Tibial nerve (tissue), 4 donors: Measurements from ENCODE around the gene CFAP410.

Experiments
- EP300 ChIP-seq, 2 donors: sonication (generic); formaldehyde crosslinking; IDR thresholded peaks; one replicate each; pipeline ENCODE4 v1.6.1; 2017; ENCODE audit warnings: antibody characterized with exemption in 2 of 2, mild to moderate bottlenecking in 1 of 2
- POLR2A ChIP-seq, 2 donors: fragments of 450-650 bp; IDR thresholded peaks; one replicate each; pipeline ENCODE4 v1.6.1; 2017; ENCODE audit warnings: antibody characterized with exemption in 2 of 2, mild to moderate bottlenecking in 2 of 2, moderate library complexity in 2 of 2
- TF ChIP-seq, protein P1 (sequence below), 5 experiments: fragments of 200-600 bp in 3 of 5; fragments of 450-650 bp in 2 of 5; sonication (generic) in 3 of 5; IDR thresholded peaks; one replicate each; pipeline ENCODE4 v1.5.1; 2016 to 2019; ENCODE audit warnings: antibody characterized with exemption in 5 of 5, mild to moderate bottlenecking in 3 of 5, moderate library complexity in 2 of 5

DNA sequence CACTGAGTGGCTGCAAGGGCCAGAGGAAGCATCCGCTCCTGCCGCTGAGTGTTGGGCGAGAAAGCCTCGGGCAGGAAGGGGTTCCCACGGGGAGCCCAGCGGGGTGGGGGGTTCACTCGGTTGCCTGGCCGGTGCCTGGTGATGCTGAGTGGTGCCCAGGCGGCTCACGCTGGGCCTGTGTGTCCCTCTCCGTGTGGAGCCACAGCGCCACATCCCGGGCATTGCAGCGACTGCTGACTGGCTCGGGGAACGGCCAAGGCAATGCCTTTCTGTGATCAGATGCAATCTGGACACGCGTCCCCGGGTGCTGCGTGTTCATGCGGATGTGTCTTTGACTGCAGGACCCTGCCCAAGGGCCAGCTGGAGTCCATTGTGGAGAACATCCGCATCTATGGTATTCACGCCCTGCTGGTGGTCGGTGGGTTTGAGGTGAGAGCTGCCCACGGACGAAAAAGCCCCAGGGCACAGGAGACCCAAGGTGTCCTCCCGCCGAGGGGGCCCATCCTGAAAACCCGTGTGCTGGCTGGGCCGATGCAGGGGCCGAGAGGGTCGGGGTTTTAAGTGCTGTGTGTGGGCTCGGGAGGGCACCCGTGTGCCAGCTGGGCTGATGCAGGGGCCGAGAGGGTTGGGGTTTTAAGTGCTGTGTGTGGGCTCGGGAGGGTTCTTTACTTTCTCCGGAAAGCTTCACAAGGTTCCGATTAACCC lies 16.4 kb downstream of the CFAP410 start:
- TF ChIP-seq, protein P1, sequence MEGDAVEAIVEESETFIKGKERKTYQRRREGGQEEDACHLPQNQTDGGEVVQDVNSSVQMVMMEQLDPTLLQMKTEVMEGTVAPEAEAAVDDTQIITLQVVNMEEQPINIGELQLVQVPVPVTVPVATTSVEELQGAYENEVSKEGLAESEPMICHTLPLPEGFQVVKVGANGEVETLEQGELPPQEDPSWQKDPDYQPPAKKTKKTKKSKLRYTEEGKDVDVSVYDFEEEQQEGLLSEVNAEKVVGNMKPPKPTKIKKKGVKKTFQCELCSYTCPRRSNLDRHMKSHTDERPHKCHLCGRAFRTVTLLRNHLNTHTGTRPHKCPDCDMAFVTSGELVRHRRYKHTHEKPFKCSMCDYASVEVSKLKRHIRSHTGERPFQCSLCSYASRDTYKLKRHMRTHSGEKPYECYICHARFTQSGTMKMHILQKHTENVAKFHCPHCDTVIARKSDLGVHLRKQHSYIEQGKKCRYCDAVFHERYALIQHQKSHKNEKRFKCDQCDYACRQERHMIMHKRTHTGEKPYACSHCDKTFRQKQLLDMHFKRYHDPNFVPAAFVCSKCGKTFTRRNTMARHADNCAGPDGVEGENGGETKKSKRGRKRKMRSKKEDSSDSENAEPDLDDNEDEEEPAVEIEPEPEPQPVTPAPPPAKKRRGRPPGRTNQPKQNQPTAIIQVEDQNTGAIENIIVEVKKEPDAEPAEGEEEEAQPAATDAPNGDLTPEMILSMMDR (IDR thresholded peaks at IDR 0.05) = no peak
- TF ChIP-seq POLR2A (IDR thresholded peaks at IDR 0.05) (no peak), EP300 (IDR thresholded peaks at IDR 0.05) (no peak)
